ENCODE data around the gene C6orf120. TPM values are rescaled to one million over a fixed set of nuclear protein-coding genes. Genes with fewer than 3 reads are reported as not detected.
"Not testable (repeated sequence)": the region's sequence is repeated elsewhere in the genome, so short reads cannot be mapped to it uniquely, and the experiment has no call there.

Gene C6orf120
- total RNA-seq, 1 donor from 2014 or later = 14.5 TPM

GRCh38 chr6:169671563-169671962 is 30.4 kb upstream of the C6orf120 start:
- DNase-seq (ENCODE audit: missing footprints) = no peak
- ATAC-seq = no peak
- intact Hi-C loops (cut with DNase I) = no loop called here

GRCh38 chr6:169675011-169675410 is 26.9 kb upstream of the C6orf120 start:
- intact Hi-C loops (cut with DNase I) = no loop called here
- ATAC-seq (no peak), DNase-seq (ENCODE audit: missing footprints) (no peak)

- intact Hi-C loops (cut with DNase I) = no loop called here
Observed at GRCh38 chr6:169677096-169677495, 24.8 kb upstream of the C6orf120 start.

GRCh38 chr6:169678342-169678741 is 23.6 kb upstream of the C6orf120 start:
- intact Hi-C loops (cut with DNase I) = no loop called here
- no peak for ATAC-seq

More at GRCh38 chr6:169677096-169677495, 24.8 kb upstream of the C6orf120 start:
- no peak for ATAC-seq
- DNase-seq (ENCODE audit: missing footprints) = no peak

GRCh38 chr6:169684056-169684455 is 17.9 kb upstream of the C6orf120 start:
- DNase-seq (ENCODE audit: missing footprints) (no peak), ATAC-seq (no peak)
- intact Hi-C loops (cut with DNase I) = no loop called here

More at GRCh38 chr6:169678342-169678741, 23.6 kb upstream of the C6orf120 start:
- DNase-seq (ENCODE audit: missing footprints) = no peak

GRCh38 chr6:169685860-169686259 is 16.1 kb upstream of the C6orf120 start:
- DNase-seq (ENCODE audit: missing footprints) = no peak
- ATAC-seq = no peak
- intact Hi-C loops (cut with DNase I) = no loop called here

GRCh38 chr6:169689287-169689686 is 12.6 kb upstream of the C6orf120 start:
- DNase-seq (ENCODE audit: missing footprints) (no peak), ATAC-seq (no peak)
- intact Hi-C loops (cut with DNase I) = no loop called here

- DNase-seq (ENCODE audit: missing footprints) (no peak), ATAC-seq (no peak)
- intact Hi-C loops (cut with DNase I) = no loop called here
Observed at GRCh38 chr6:169691260-169691659, 10.7 kb upstream of the C6orf120 start.

GRCh38 chr6:169692516-169692915 is 9.4 kb upstream of the C6orf120 start:
- ATAC-seq = no peak
- no peak for DNase-seq (ENCODE audit: missing footprints)
- intact Hi-C loops (cut with DNase I) = no loop called here

- intact Hi-C loops (cut with DNase I) = no loop called here
- DNase-seq (ENCODE audit: missing footprints) (no peak), ATAC-seq (no peak)
Observed at GRCh38 chr6:169695131-169695530, 6.8 kb upstream of the C6orf120 start.

GRCh38 chr6:169697115-169697514 is 4.8 kb upstream of the C6orf120 start:
- ATAC-seq; intact Hi-C loops (cut with DNase I); DNase-seq (ENCODE audit: missing footprints): not testable (repeated sequence)

- DNase-seq (ENCODE audit: missing footprints) (no peak), ATAC-seq (no peak)
- intact Hi-C loops (cut with DNase I) = loop anchor here (5.0 kb wide), 1 partner anchor 52 kb away; the partner anchor contains the start of genes DYNLT2 and ERMARD
Observed at GRCh38 chr6:169700296-169700695, 1.6 kb upstream of the C6orf120 start.

GRCh38 chr6:169701311-169701953 is 494 bp upstream of the C6orf120 start:
- DNase-seq (ENCODE audit: missing footprints) = no peak
- intact Hi-C loops (cut with DNase I) = loop anchor here (5.0 kb wide), 1 partner anchor 51 kb away; the partner anchor contains the start of genes DYNLT2 and ERMARD

GRCh38 chr6:169702840-169703246 is 917 bp downstream of the C6orf120 start:
- DNase-seq (ENCODE audit: missing footprints) (no peak), ATAC-seq (no peak)
- intact Hi-C loops (cut with DNase I) = loop anchor here (5.0 kb wide), 1 partner anchor 49 kb away; the partner anchor contains the start of genes DYNLT2 and ERMARD

More at GRCh38 chr6:169701311-169701953, 494 bp upstream of the C6orf120 start:
- no peak for ATAC-seq

- intact Hi-C loops (cut with DNase I) = no loop called here
- DNase-seq (ENCODE audit: missing footprints) (no peak), ATAC-seq (peak; percentile 42)
Observed at GRCh38 chr6:169707772-169708171, 5.8 kb downstream of the C6orf120 start.

GRCh38 chr6:169709293-169709692 is 7.4 kb downstream of the C6orf120 start:
- ATAC-seq (no peak), DNase-seq (ENCODE audit: missing footprints) (no peak)
- intact Hi-C loops (cut with DNase I) = no loop called here

- ATAC-seq = no peak
- DNase-seq (ENCODE audit: missing footprints) = no peak
- intact Hi-C loops (cut with DNase I) = no loop called here
Observed at GRCh38 chr6:169710009-169710408, 8.1 kb downstream of the C6orf120 start.

- intact Hi-C loops (cut with DNase I) = no loop called here
- ATAC-seq (no peak), DNase-seq (ENCODE audit: missing footprints) (no peak)
Observed at GRCh38 chr6:169714178-169714577, 12.3 kb downstream of the C6orf120 start.

GRCh38 chr6:169714595-169714994 is 12.7 kb downstream of the C6orf120 start:
- intact Hi-C loops (cut with DNase I) = no loop called here
- no peak for ATAC-seq
- DNase-seq (ENCODE audit: missing footprints) = no peak

- intact Hi-C loops (cut with DNase I) = no loop called here
- ATAC-seq (no peak), DNase-seq (ENCODE audit: missing footprints) (no peak)
Observed at GRCh38 chr6:169719117-169719516, 17.2 kb downstream of the C6orf120 start.

All from Right ventricle myocardium inferior (tissue), 1 donor.